Astrocyte (in vitro differentiated cells and primary cell): ENCODE results near the gene MGAT2.

Experiments used
- EZH2 ChIP-seq: IDR thresholded peaks from 2 replicates; pipeline ENCODE4 v1.6.1; 2012; ENCODE audit warnings: mild to moderate bottlenecking, low read length, inconsistent platforms; ENCODE audit not compliant: insufficient read depth
- TF ChIP-seq, protein P1 (sequence below): IDR thresholded peaks from 2 replicates; pipeline ENCODE4 v1.5.1; 2011; ENCODE audit warnings: low read depth, mild to moderate bottlenecking, inconsistent platforms, low read length, moderate library complexity; ENCODE audit not compliant: insufficient read depth

DNA sequence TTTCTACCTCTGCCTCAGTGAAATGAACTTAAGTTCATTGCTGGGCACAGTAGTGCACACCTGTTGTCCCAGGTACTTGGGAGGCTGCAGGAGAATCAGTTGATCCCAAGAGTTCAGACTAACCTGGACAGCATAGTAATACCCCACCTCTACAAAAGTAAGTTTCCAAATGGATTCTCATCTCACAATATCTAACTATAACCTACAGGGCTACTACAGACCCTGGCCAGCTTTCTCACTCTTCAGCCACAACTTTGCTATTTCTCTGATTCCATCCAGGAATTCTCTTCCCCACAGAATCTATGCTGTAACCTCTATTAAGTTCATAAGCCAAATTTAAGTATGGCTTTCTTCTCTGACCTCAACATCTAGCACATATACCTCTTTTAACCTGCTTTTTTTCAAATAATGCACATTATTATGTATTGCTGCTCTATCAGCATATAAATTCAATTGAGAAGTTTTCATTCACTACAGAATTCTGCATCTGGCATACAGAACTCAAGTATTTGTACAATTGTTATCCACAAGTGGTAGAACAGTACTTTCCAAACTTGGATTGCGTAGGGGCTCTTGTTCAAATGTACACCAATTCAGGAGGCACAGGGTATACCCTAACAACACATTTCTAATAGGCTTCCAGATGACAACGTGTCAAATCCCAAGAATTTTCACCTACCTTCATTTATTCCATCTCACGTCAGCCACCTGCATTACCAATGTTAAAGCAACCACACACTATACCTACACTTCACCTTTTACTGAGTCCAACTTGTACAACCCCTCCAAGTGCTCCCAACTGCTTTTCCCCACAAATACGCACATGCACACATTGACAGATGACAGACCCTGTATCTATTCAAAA lies 38.3 kb upstream of the MGAT2 start:
- TF ChIP-seq, protein P1, sequence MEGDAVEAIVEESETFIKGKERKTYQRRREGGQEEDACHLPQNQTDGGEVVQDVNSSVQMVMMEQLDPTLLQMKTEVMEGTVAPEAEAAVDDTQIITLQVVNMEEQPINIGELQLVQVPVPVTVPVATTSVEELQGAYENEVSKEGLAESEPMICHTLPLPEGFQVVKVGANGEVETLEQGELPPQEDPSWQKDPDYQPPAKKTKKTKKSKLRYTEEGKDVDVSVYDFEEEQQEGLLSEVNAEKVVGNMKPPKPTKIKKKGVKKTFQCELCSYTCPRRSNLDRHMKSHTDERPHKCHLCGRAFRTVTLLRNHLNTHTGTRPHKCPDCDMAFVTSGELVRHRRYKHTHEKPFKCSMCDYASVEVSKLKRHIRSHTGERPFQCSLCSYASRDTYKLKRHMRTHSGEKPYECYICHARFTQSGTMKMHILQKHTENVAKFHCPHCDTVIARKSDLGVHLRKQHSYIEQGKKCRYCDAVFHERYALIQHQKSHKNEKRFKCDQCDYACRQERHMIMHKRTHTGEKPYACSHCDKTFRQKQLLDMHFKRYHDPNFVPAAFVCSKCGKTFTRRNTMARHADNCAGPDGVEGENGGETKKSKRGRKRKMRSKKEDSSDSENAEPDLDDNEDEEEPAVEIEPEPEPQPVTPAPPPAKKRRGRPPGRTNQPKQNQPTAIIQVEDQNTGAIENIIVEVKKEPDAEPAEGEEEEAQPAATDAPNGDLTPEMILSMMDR = no peak
- TF ChIP-seq EZH2 = no peak
